Measurements from ENCODE around the gene JAZF1. TPM values are rescaled to one million over a fixed set of nuclear protein-coding genes. Genes with fewer than 3 reads are reported as not detected.

JAZF1 gene
- total and polyA plus RNA-seq, 2 donors (not counting 1 experiment from before 2014, with no cell fraction given) = 14.0 to 38.6 TPM

- ATAC-seq (ENCODE audit: low read depth) (no peak), DNase-seq (no peak)
- Histone ChIP-seq H4K20me1 (ENCODE audit: control insufficient read depth, insufficient read depth, low read length, poor library complexity, severe bottlenecking) (peaks cover 62% of the 10 kb centered on the region), H3K79me2 (ENCODE audit: control insufficient read depth, insufficient read depth, low read length) (peaks cover 85% of the 10 kb centered on the region), H3K4me2 (replicated peaks; ENCODE audit: low read depth, low read length, poor library complexity, severe bottlenecking) (no peak overlapping the region), H3K27me3 (replicated peaks in 1 of 4; ENCODE audit: control extremely low read depth in 1 of 4, control insufficient read depth in 3 of 4, insufficient read depth in 4 of 4, low read length in 3 of 4) (no peaks in the 10 kb centered on the region), H3K36me3 (replicated peaks in 1 of 2; ENCODE audit: control extremely low read depth in 1 of 2, control insufficient read depth in 1 of 2, extremely low read depth in 1 of 2, insufficient read depth in 2 of 2, low read length in 1 of 2) (peaks cover 3 to 12% of the 10 kb centered on the region in 2 experiments), H3K4me1 (ENCODE audit: control insufficient read depth in 2 of 2, insufficient read depth in 2 of 2, low read length in 2 of 2) (peaks cover 0 to 5% of the 10 kb centered on the region in 2 donors), H2AFZ (ENCODE audit: insufficient read depth, low read depth, low read length, poor library complexity, severe bottlenecking) (no peak overlapping the region), H3K27ac (ENCODE audit: low read length in 2 of 2) (no peak overlapping the region), H3K4me3 (ENCODE audit: control extremely low read depth in 1 of 5, extremely low read depth in 1 of 5, insufficient read depth in 1 of 5, low read depth in 2 of 5, low read length in 4 of 5) (no peak overlapping the region), H3K9ac (ENCODE audit: low read length) (no peak overlapping the region), H3K9me3 (ENCODE audit: control extremely low read depth in 1 of 3, control insufficient read depth in 2 of 3, insufficient read depth in 1 of 3, low read length in 2 of 3) (no peaks in the 10 kb centered on the region)
- H3K27ac Mint-ChIP-seq = no peak overlapping the region
- H3K4me3 Mint-ChIP-seq = no peak overlapping the region
- no peak for TF ChIP-seq EZH2 (IDR thresholded peaks at IDR 0.05; ENCODE audit: borderline replicate concordance, insufficient read depth, low read depth, low read length, poor library complexity, severe bottlenecking)
- TF ChIP-seq, protein P1, sequence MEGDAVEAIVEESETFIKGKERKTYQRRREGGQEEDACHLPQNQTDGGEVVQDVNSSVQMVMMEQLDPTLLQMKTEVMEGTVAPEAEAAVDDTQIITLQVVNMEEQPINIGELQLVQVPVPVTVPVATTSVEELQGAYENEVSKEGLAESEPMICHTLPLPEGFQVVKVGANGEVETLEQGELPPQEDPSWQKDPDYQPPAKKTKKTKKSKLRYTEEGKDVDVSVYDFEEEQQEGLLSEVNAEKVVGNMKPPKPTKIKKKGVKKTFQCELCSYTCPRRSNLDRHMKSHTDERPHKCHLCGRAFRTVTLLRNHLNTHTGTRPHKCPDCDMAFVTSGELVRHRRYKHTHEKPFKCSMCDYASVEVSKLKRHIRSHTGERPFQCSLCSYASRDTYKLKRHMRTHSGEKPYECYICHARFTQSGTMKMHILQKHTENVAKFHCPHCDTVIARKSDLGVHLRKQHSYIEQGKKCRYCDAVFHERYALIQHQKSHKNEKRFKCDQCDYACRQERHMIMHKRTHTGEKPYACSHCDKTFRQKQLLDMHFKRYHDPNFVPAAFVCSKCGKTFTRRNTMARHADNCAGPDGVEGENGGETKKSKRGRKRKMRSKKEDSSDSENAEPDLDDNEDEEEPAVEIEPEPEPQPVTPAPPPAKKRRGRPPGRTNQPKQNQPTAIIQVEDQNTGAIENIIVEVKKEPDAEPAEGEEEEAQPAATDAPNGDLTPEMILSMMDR (IDR thresholded peaks at IDR 0.05) = no peak
- ChIA-PET CTCF (interaction anchor here (0.5 to 2.4 kb wide), 5 partner anchors 9 to 528 kb away, joined by 3 to 12 read pairs (median 3); no protein-coding TSS in a partner anchor), POLR2A (no interaction called here)
- H3K4me1 Mint-ChIP-seq = peaks cover 55% of the 10 kb centered on the region
- no peaks in the 10 kb centered on the region for H3K27me3 Mint-ChIP-seq
- intact Hi-C loops (cut with micrococcal nuclease) = no loop called here
- H3K9me3 Mint-ChIP-seq (ENCODE audit: insufficient read depth) = no peaks in the 10 kb centered on the region
- WGBS (ENCODE audit: insufficient coverage) = 100% methylated on average over 2 of the region's 6 CpGs
Observed at GRCh38 chr7:28105234-28105633, 75.4 kb downstream of the JAZF1 start.

DNA sequence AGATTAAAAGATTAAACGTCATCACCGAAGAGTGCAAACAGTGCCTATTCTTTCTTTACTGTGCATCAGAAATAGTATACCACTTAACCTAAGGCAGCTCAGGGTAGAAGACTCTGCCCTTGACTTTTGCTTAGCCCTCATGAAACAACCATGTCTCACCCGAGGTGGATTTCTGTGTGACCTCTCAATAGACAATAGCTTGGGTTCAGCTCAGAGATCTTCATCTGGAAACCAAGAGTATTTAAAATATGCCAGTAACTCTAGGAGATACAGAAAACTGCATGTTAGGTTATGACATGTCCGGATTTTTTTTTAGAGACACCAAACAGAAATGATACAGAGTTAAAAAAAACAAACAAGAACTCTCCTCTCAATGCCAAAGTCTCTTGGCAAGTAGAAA, 75.8 kb downstream of the JAZF1 start:
- ATAC-seq (ENCODE audit: low read depth) (no peak), DNase-seq (no peak)
- H3K27ac ChIP-seq (ENCODE audit: low read length in 2 of 2) = no peak overlapping the region
- peaks cover 0 to 5% of the 10 kb centered on the region in 2 donors for H3K4me1 ChIP-seq (ENCODE audit: control insufficient read depth in 2 of 2, insufficient read depth in 2 of 2, low read length in 2 of 2)
- peaks cover 80% of the 10 kb centered on the region for H3K79me2 ChIP-seq (ENCODE audit: control insufficient read depth, insufficient read depth, low read length)
- TF ChIP-seq EZH2 (IDR thresholded peaks at IDR 0.05; ENCODE audit: borderline replicate concordance, insufficient read depth, low read depth, low read length, poor library complexity, severe bottlenecking) = no peak
- TF ChIP-seq, protein P1 (IDR thresholded peaks at IDR 0.05) = no peak
- intact Hi-C loops (cut with micrococcal nuclease) = no loop called here
- H4K20me1 ChIP-seq (ENCODE audit: control insufficient read depth, insufficient read depth, low read length, poor library complexity, severe bottlenecking) = peaks cover 58% of the 10 kb centered on the region
- WGBS (ENCODE audit: insufficient coverage) = 100% methylated on average over 2 of the region's 4 CpGs
- no peak overlapping the region for H3K9ac ChIP-seq (ENCODE audit: low read length)
- no peaks in the 10 kb centered on the region for H3K27me3 ChIP-seq (replicated peaks in 1 of 4; ENCODE audit: control extremely low read depth in 1 of 4, control insufficient read depth in 3 of 4, insufficient read depth in 4 of 4, low read length in 3 of 4)
- no peak overlapping the region for H3K4me3 ChIP-seq (ENCODE audit: control extremely low read depth in 1 of 5, extremely low read depth in 1 of 5, insufficient read depth in 1 of 5, low read depth in 2 of 5, low read length in 4 of 5)
- peaks cover 3 to 12% of the 10 kb centered on the region in 2 experiments for H3K36me3 ChIP-seq (replicated peaks in 1 of 2; ENCODE audit: control extremely low read depth in 1 of 2, control insufficient read depth in 1 of 2, extremely low read depth in 1 of 2, insufficient read depth in 2 of 2, low read length in 1 of 2)
- no peaks in the 10 kb centered on the region for H3K27me3 Mint-ChIP-seq
- no peak overlapping the region for H3K4me2 ChIP-seq (replicated peaks; ENCODE audit: low read depth, low read length, poor library complexity, severe bottlenecking)
- no peaks in the 10 kb centered on the region for H3K9me3 Mint-ChIP-seq (ENCODE audit: insufficient read depth)
- H2AFZ ChIP-seq (ENCODE audit: insufficient read depth, low read depth, low read length, poor library complexity, severe bottlenecking) = no peak overlapping the region
- POLR2A ChIA-PET = no interaction called here
- CTCF ChIA-PET = interaction anchor here (0.6 to 2.4 kb wide), 4 partner anchors 9 to 528 kb away, joined by 3 to 12 read pairs (median 3); no protein-coding TSS in a partner anchor
- H3K27ac Mint-ChIP-seq = no peak overlapping the region
- no peaks in the 10 kb centered on the region for H3K9me3 ChIP-seq (ENCODE audit: control extremely low read depth in 1 of 3, control insufficient read depth in 2 of 3, insufficient read depth in 1 of 3, low read length in 2 of 3)
- H3K4me1 Mint-ChIP-seq = peaks cover 53% of the 10 kb centered on the region
- no peak overlapping the region for H3K4me3 Mint-ChIP-seq

Measured in B cell (primary cell).